HG03103 (cell line): ENCODE measurements around the gene MAD1L1.

ENCODE experiments used
- ATAC-seq: cut with Tn5 transposase; IDR thresholded peaks from one replicate; pipeline ENCODE4 v1.9.1; 2021; ENCODE audit warnings: low read depth; ENCODE audit not compliant: unreplicated experiment

MAD1L1 gene

GRCh38 chr7:2052657-2053048, 180.1 kb downstream of the MAD1L1 start:
- ATAC-seq = no peak

GRCh38 chr7:2051707-2052656, 180.8 kb downstream of the MAD1L1 start:
- ATAC-seq = no peak

- no peak for ATAC-seq
These were observed 182.3 kb downstream of the MAD1L1 start for GRCh38 chr7:2050511-2050866.

- no peak for ATAC-seq
These were observed 182.8 kb downstream of the MAD1L1 start for GRCh38 chr7:2049782-2050510.

GRCh38 chr7:2049111-2049781, 183.5 kb downstream of the MAD1L1 start:
- ATAC-seq = no peak

GRCh38 chr7:2048531-2048930, 184.2 kb downstream of the MAD1L1 start:
- ATAC-seq = no peak

GRCh38 chr7:2048006-2048405, 184.7 kb downstream of the MAD1L1 start:
- ATAC-seq = no peak

- no peak for ATAC-seq
These were observed 185.9 kb downstream of the MAD1L1 start for GRCh38 chr7:2046581-2047565.

- no peak for ATAC-seq
These were observed 187.0 kb downstream of the MAD1L1 start for GRCh38 chr7:2045559-2046405.

- no peak for ATAC-seq
These were observed 187.8 kb downstream of the MAD1L1 start for GRCh38 chr7:2044883-2045471.

- no peak for ATAC-seq
These were observed 188.3 kb downstream of the MAD1L1 start for GRCh38 chr7:2044311-2044882.

GRCh38 chr7:2043316-2044039, 189.3 kb downstream of the MAD1L1 start:
- ATAC-seq = no peak

- ATAC-seq = no peak
These were observed 190.1 kb downstream of the MAD1L1 start for GRCh38 chr7:2042650-2043049.

- no peak for ATAC-seq
These were observed 191.0 kb downstream of the MAD1L1 start for GRCh38 chr7:2041496-2042367.

- no peak for ATAC-seq
These were observed 191.9 kb downstream of the MAD1L1 start for GRCh38 chr7:2040893-2041270.

GRCh38 chr7:2040201-2040892, 192.4 kb downstream of the MAD1L1 start:
- no peak for ATAC-seq
